HG03060 (cell line): ENCODE data around the gene CEND1.

Experiments used
- ATAC-seq: cut with Tn5 transposase; IDR thresholded peaks from one replicate; pipeline ENCODE4 v1.9.1; 2021; ENCODE audit warnings: low read depth, moderate number of reproducible peaks; ENCODE audit not compliant: unreplicated experiment

CEND1 gene

GRCh38 chr11:796565-797295 is 6.8 kb upstream of the CEND1 start:
- ATAC-seq: no peak

- ATAC-seq: no peak
Measured at GRCh38 chr11:795634-796564, 6.0 kb upstream of the CEND1 start.

GRCh38 chr11:794766-795633 is 5.1 kb upstream of the CEND1 start:
- no peak for ATAC-seq

GRCh38 chr11:794013-794765 is 4.3 kb upstream of the CEND1 start:
- no peak for ATAC-seq

GRCh38 chr11:793556-793955 is 3.7 kb upstream of the CEND1 start:
- no peak for ATAC-seq

- no peak for ATAC-seq
Measured at GRCh38 chr11:792873-793272, 3.0 kb upstream of the CEND1 start.

GRCh38 chr11:792535-792821 is 2.6 kb upstream of the CEND1 start:
- no peak for ATAC-seq

- no peak for ATAC-seq
Measured at GRCh38 chr11:791658-792534, 2.0 kb upstream of the CEND1 start.

- no peak for ATAC-seq
Measured at GRCh38 chr11:790721-791564, 1.1 kb upstream of the CEND1 start.

- ATAC-seq: no peak
Measured at GRCh38 chr11:788953-789940, 643 bp downstream of the CEND1 start.

GRCh38 chr11:788009-788640 is 1.8 kb downstream of the CEND1 start:
- no peak for ATAC-seq

GRCh38 chr11:787084-787675 is 2.7 kb downstream of the CEND1 start:
- no peak for ATAC-seq

GRCh38 chr11:786235-787083 is 3.4 kb downstream of the CEND1 start:
- ATAC-seq: no peak

- ATAC-seq: no peak
Measured at GRCh38 chr11:783581-784015, 6.3 kb downstream of the CEND1 start.
